GM12872 (cell line): ENCODE results near the gene PLEKHA4.
A peak's percentile ranks its signal among the peaks of the same experiment; 100 is the strongest.

Experiments
- TF ChIP-seq, protein P1 (sequence below): IDR thresholded peaks from 3 replicates; pipeline ENCODE4 v1.5.1; 2011; ENCODE audit warnings: low read depth, mild to moderate bottlenecking, low read length, moderate library complexity; ENCODE audit not compliant: insufficient read depth

Gene PLEKHA4

DNA sequence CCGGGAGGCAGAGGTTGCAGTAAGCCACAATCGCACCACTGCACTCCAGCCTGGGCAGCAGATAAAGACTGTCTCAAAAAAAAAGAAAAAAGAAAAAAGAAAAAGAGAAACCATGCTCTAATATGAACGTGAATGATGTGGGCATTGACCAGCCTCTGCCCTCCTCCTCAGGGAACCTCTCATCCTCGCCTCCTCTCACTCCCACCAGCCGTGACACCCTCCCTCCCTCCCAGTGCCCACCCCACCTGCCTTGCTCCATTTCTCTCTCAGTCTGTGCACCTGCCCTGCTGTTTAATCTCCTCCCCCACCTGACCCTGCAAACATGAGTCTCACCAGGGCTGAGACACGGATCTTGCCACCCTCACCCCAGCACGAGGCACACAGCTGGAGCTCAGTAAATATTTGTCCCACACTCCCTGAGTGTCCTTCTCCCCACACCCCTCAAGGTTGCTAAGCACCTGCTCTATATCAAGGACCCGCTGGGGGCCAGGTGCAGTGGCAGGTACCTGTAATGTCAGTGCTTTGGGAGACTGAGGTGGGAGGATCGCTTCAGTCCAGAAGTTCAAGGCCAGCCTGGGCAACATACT lies 50.1 kb downstream of the PLEKHA4 start:
- TF ChIP-seq, protein P1, sequence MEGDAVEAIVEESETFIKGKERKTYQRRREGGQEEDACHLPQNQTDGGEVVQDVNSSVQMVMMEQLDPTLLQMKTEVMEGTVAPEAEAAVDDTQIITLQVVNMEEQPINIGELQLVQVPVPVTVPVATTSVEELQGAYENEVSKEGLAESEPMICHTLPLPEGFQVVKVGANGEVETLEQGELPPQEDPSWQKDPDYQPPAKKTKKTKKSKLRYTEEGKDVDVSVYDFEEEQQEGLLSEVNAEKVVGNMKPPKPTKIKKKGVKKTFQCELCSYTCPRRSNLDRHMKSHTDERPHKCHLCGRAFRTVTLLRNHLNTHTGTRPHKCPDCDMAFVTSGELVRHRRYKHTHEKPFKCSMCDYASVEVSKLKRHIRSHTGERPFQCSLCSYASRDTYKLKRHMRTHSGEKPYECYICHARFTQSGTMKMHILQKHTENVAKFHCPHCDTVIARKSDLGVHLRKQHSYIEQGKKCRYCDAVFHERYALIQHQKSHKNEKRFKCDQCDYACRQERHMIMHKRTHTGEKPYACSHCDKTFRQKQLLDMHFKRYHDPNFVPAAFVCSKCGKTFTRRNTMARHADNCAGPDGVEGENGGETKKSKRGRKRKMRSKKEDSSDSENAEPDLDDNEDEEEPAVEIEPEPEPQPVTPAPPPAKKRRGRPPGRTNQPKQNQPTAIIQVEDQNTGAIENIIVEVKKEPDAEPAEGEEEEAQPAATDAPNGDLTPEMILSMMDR, result no peak

DNA sequence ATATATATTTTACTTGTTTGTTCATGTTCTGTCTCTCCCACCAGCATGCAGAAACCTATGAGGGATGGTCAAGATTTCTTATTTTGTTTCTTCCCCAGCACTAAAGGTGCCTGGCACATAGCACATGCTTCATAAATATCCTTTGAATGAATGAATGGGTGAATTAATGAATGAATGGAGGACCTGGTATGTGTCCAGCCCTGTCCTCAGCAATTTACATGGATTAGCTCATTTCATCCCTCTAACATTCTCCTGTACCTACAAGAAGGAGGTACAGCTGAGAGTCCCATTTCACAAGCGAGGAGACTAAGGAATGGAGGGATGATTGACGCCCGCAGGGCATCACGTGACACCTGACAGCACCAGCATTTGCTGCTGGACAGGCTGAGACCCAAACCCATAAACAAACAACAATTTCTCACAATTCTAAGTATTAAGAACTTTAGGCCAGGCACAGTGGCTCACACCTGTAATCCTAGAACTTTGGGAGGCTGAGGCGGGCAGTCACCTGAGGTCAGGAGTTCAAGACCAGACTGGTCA lies 50.8 kb downstream of the PLEKHA4 start:
- TF ChIP-seq, protein P1, result no peak

DNA sequence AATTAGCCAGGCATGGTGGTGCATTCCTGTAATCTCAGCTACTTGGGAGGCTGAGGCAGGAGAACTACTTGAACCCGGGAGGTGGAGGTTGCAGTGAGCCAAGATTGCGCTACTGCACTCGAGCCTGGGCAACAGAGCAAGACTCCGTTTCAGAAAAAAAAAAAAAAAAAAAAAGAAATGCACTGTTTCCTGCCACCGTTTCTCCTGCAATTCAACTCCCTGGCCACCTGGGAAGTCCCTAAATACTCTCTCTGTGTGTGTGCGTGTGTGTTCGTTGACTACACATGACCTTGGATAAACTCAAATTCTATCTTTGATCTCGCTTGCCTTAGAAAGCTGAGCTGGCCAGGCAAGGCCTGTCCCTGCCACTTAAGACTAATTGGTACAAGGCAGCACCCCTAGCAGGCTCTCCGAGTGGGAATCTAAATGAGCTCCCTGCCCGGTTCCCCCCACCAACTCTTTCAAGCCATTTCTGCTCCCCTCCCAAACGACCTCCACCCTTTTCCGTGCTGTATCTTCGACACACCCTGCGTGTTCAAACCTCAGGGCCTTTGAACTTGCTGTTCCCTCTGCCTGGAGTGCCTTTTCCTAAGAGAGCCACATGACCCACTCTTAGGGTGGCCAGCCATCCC lies 52.4 kb downstream of the PLEKHA4 start:
- TF ChIP-seq, protein P1, result 0 out of 3 replicates have a peak, but pooled peaks have one; percentile 4

DNA sequence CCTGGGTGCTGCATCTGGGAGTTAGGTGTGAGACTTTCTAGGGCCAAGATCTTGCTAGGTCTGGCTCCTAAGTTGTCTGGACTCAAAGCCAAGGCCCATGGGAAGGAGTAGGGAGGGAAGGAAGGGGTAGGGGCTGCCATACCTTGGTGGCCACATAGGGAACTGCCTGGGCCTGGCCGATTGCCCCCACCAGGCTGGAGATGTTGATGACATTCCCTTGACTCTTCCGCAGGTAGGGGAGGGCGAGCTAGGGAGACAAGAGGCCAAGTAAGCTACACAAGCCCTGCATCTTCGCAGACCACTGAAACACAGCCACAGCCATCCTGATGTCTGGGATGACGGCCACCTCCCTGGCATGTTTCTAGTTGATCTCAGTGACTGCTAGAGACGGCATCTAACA lies 53.5 kb downstream of the PLEKHA4 start:
- TF ChIP-seq, protein P1, result no peak

DNA sequence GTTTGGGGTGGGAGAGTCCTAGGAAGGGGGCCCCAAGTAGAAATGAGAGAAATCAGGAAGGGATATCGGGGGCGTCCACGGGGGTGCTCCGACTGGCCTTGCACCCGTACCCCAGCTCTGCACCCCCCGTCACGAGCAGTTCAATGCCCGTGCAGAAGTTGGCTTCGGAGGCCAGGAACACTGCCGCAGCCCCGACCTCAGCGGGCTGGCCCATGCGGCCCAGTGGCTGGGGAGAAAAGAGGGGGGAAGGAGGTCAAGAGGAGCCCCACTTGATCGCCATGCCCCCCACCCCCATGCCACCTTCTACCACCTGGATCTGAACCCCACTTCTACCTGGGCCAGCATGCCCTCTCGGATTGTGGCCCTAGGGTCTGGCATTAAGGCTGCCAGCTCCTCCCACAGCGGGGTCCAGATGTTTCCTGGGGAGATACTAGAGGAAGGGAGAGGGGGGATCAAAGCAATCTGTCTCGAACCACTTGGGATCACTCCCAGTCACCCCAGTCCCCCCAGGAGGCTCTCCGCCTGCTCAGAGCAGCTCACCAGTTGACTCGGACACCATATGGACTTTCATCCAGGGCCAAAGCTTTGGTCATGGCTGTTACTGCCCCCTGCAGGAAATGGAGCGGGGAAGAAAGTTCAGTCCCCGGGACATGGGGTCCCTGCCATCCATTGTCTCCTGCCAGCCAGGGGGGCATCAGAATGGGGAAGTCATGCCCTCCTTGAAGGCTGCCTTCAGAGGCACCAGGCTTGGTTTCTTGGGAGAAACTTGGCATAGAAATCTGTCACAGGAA lies 55.1 kb downstream of the PLEKHA4 start:
- TF ChIP-seq, protein P1, result peak; percentile 34; the same call in 1 of the 3 replicates

DNA sequence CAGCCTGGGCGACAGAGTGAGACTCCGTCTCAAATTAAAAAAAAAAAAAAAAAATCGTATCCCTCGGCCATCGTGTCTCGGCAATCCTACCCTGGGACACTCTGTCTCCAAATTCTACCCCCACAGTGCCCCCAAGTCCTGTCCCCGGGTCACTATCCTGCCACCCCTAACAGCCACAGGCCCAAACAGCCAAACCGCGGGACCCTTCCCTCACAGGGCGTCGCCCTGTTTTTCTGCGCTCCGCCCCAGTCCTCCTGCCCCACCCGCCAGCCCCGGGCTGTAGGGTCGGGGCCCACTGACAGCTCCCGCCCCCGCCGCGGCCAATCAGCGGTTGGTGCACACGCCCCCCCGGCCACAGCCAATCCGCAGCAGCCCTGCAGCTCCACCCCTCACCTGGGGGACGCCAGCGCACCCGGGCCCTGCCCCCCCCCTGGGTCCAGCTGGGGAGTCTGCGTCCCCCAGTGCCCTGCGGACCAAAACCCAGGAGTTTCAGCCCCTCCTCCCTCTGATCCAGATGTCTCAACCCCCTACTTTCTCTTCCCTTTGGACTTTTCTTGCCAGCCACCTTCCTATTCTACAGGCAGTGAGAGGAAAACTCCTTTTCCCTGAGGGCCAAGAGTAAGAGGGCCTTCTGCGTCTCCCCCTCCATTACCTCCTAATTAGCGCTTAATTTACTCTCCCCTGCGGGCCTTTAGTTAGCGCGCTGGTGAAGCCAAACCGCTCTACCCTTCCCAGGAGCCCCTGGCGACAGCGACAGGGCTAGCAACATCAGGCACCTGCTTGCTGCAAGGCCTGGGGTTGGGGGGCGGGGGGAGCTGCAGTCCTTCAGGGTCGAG lies 56.1 kb downstream of the PLEKHA4 start:
- TF ChIP-seq, protein P1, result 0 out of 3 replicates have a peak, but pooled peaks have one; percentile 19

DNA sequence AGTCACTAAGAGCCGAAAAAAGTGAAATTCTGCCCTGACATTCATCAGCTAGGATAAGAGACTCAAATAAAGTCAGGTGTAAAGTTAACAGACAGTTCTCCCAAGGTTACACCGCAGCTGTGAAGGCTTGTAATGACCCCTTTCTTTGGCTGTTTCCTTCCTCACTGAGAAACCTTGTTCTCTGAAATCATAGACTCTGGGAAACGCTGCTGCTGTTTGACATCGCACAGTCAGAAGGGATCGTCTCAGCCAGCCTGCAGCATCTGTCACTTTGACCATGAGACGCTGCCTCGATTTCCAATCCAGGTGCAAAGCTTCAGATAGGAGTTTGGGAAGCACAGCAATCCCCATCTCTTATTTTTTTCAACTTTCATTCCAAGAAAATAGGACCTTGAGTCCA lies 58.3 kb downstream of the PLEKHA4 start:
- TF ChIP-seq, protein P1, result no peak
